Measurements from ENCODE around the gene RNF223. TPM values are rescaled to one million over a fixed set of nuclear protein-coding genes. Genes with fewer than 3 reads are reported as not detected.

Gene RNF223
- total RNA-seq, 1 donor from 2014 or later, result not detected

DNA sequence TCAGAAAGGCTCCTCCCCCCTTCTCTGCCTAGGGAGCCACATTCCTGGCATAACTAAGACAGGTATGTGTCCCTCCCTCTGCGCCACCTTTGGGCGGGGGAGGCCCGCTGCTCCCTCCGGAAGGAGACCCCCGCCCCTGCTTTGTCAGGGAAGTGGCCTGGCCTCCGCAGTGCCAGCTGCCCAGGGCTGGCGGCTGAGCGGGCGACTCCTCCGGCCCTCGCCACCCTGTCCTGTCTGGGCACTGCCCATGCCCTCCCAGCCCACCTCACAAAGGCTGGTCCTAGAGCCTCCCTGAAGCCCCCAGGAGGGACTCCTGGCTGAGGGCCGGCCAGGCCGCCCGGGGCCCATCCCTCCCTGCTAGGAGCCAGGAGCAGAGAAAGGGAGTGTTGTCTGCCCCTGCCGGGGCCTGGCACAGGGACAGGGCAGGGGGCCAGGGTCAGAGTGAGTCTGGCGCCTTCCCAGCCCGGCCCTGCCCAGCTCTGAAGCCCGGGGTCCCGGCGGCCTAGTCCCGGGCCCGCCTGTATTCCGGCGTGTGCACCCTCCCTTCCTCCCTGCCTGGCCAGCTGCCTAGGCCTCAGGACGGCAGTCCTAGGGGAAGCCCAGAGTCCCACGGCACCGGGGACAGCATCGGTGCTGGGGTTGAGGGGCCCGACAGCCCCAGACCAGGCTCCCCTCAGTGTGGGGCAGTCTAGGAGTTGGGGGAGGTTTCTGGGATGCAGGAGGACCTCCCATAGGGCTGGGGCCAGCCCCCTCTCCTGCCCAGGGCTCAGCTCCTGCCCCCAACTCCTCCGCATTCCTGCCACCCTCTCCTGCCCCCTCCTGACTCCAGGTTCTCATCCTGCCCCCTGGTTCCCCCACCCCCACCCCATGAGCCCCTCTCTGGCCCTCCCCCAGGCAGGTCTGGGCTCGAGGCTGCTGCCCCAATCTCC is 49.1 kb downstream of the RNF223 start:
- no peaks in the 10 kb centered on the region for H3K9me3 ChIP-seq
- no peaks in the 10 kb centered on the region for H3K36me3 ChIP-seq
- H3K27me3 ChIP-seq, result no peaks in the 10 kb centered on the region
- intact Hi-C loops (cut with DNase I), result no loop called here
- H3K4me1 ChIP-seq, result peaks cover 9 to 10% of the 10 kb centered on the region in 2 donors
- TF ChIP-seq, protein P1, sequence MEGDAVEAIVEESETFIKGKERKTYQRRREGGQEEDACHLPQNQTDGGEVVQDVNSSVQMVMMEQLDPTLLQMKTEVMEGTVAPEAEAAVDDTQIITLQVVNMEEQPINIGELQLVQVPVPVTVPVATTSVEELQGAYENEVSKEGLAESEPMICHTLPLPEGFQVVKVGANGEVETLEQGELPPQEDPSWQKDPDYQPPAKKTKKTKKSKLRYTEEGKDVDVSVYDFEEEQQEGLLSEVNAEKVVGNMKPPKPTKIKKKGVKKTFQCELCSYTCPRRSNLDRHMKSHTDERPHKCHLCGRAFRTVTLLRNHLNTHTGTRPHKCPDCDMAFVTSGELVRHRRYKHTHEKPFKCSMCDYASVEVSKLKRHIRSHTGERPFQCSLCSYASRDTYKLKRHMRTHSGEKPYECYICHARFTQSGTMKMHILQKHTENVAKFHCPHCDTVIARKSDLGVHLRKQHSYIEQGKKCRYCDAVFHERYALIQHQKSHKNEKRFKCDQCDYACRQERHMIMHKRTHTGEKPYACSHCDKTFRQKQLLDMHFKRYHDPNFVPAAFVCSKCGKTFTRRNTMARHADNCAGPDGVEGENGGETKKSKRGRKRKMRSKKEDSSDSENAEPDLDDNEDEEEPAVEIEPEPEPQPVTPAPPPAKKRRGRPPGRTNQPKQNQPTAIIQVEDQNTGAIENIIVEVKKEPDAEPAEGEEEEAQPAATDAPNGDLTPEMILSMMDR (IDR thresholded peaks at IDR 0.05), result no peak
- H3K27ac ChIP-seq, result no peak overlapping the region
- H3K4me3 ChIP-seq, result no peak overlapping the region
- no peak for DNase-seq (ENCODE audit: low spot score in 2 of 2)

DNA sequence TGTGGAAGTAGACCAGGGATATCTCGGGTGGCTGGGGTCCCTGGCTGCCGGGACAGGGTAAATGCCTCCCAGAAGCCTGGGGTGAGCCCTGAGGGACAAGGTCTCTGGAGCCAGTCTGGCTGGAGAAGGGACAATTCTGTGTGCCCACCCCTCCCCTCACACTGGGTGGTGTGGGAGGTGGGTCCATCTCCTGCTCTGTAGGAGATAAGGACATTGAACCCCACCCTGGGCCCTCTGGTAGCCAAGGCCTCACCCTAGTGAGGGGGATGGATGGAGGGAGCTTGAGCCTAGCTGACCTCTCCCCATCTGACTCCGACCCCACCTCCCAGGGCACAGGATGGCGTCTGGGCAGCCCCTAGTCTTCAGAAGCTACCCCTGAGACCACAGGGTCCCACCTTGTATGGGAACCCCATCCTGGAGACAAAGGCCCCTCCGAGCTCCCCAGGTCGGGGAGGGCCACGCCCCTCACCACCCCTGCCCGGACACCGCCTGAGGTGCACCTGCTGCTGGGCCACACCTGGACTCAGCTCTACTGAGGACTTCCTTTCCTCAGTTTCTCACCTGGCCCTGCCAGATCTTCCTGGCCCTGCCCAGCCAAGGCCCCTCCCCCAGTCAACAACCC is 49.8 kb downstream of the RNF223 start:
- Histone ChIP-seq H3K9me3 (no peaks in the 10 kb centered on the region), H3K27ac (no peak overlapping the region), H3K27me3 (no peaks in the 10 kb centered on the region), H3K4me3 (no peak overlapping the region), H3K36me3 (no peaks in the 10 kb centered on the region), H3K4me1 (peaks cover 9 to 10% of the 10 kb centered on the region in 2 donors)
- TF ChIP-seq, protein P1 (IDR thresholded peaks at IDR 0.05), result no peak
- no peak for DNase-seq (ENCODE audit: low spot score in 2 of 2)
- intact Hi-C loops (cut with DNase I), result no loop called here

DNA sequence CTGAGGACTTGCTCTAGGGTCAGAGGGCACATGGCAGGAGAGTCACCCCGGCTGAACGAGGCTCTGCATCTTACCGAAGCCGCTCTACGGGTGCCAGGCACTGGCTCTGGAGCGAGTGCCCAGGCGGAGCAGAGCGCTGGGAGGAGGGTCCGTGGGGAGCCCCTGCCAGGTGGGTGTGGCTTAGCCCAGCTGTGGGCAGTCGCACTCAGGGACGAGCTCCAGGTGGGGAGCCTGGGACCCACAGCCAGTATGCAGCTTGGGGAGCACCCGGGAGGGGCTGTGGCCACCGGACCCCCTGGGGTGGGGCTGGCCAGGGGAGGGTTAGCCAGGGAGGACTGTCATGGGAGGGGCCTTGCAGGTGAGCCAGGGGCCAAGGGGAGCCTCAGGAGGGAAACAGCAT is 50.4 kb downstream of the RNF223 start:
- intact Hi-C loops (cut with DNase I), result no loop called here
- no peak for DNase-seq (ENCODE audit: low spot score in 2 of 2)
- Histone ChIP-seq H3K4me1 (peaks cover 9 to 10% of the 10 kb centered on the region in 2 donors), H3K27ac (no peak overlapping the region), H3K27me3 (no peaks in the 10 kb centered on the region), H3K9me3 (no peaks in the 10 kb centered on the region), H3K36me3 (no peaks in the 10 kb centered on the region), H3K4me3 (no peak overlapping the region)
- TF ChIP-seq, protein P1 (IDR thresholded peaks at IDR 0.05), result no peak

GRCh38 chr1:1022302-1023009 is 51.6 kb downstream of the RNF223 start:
- Histone ChIP-seq H3K4me3 (no peak overlapping the region), H3K27ac (no peak overlapping the region), H3K36me3 (no peaks in the 10 kb centered on the region), H3K4me1 (peaks cover 9 to 10% of the 10 kb centered on the region in 2 donors), H3K9me3 (no peaks in the 10 kb centered on the region), H3K27me3 (no peaks in the 10 kb centered on the region)
- no peak for DNase-seq (ENCODE audit: low spot score in 2 of 2)
- TF ChIP-seq, protein P1 (IDR thresholded peaks at IDR 0.05), result no peak
- intact Hi-C loops (cut with DNase I), result no loop called here

GRCh38 chr1:1021920-1022259 is 52.2 kb downstream of the RNF223 start:
- no peak overlapping the region for H3K27ac ChIP-seq
- no peak for DNase-seq (ENCODE audit: low spot score in 2 of 2)
- no peaks in the 10 kb centered on the region for H3K27me3 ChIP-seq
- TF ChIP-seq, protein P1 (IDR thresholded peaks at IDR 0.05), result no peak
- no peaks in the 10 kb centered on the region for H3K9me3 ChIP-seq
- intact Hi-C loops (cut with DNase I), result no loop called here
- peaks cover 9 to 10% of the 10 kb centered on the region in 2 donors for H3K4me1 ChIP-seq
- H3K4me3 ChIP-seq, result no peak overlapping the region
- no peaks in the 10 kb centered on the region for H3K36me3 ChIP-seq
